NB4 (cell line): Measurements from ENCODE around the gene GPR55.

Experiments used
- CTCF ChIP-seq: IDR thresholded peaks from one replicate; pipeline ENCODE4 v1.5.1; 2012; ENCODE audit warnings: low read depth, low read length
- POLR2A ChIP-seq: IDR thresholded peaks from 2 replicates; pipeline ENCODE4 v1.6.1; 2011; ENCODE audit warnings: mild to moderate bottlenecking; ENCODE audit not compliant: insufficient read length; ENCODE audit errors: extremely low read depth
- TF ChIP-seq, protein P1 (sequence below): IDR thresholded peaks from 2 replicates; pipeline ENCODE4 v1.6.1; 2011; ENCODE audit warnings: low read depth, low read length

- TF ChIP-seq CTCF (no peak), POLR2A (no peak)
- TF ChIP-seq, protein P1, sequence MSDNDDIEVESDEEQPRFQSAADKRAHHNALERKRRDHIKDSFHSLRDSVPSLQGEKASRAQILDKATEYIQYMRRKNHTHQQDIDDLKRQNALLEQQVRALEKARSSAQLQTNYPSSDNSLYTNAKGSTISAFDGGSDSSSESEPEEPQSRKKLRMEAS = no peak
Measured at GRCh38 chr2:230933521-230934180, 8.6 kb upstream of the GPR55 start.
